ENCODE measurements around the gene APPBP2. TPM values are rescaled to one million over a fixed set of nuclear protein-coding genes. Genes with fewer than 3 reads are reported as not detected.
A peak's percentile ranks its signal among the peaks of the same experiment; 100 is the strongest.

APPBP2 gene, protein sequence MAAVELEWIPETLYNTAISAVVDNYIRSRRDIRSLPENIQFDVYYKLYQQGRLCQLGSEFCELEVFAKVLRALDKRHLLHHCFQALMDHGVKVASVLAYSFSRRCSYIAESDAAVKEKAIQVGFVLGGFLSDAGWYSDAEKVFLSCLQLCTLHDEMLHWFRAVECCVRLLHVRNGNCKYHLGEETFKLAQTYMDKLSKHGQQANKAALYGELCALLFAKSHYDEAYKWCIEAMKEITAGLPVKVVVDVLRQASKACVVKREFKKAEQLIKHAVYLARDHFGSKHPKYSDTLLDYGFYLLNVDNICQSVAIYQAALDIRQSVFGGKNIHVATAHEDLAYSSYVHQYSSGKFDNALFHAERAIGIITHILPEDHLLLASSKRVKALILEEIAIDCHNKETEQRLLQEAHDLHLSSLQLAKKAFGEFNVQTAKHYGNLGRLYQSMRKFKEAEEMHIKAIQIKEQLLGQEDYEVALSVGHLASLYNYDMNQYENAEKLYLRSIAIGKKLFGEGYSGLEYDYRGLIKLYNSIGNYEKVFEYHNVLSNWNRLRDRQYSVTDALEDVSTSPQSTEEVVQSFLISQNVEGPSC
- 46.8 TPM for total RNA-seq (ENCODE audit: unreplicated experiment)
- long read RNA-seq, partial matches to known transcripts, result 2 of 6 reads
- long read RNA-seq, other reads (novel, unspliced or antisense), result 4 of 6 reads

DNA sequence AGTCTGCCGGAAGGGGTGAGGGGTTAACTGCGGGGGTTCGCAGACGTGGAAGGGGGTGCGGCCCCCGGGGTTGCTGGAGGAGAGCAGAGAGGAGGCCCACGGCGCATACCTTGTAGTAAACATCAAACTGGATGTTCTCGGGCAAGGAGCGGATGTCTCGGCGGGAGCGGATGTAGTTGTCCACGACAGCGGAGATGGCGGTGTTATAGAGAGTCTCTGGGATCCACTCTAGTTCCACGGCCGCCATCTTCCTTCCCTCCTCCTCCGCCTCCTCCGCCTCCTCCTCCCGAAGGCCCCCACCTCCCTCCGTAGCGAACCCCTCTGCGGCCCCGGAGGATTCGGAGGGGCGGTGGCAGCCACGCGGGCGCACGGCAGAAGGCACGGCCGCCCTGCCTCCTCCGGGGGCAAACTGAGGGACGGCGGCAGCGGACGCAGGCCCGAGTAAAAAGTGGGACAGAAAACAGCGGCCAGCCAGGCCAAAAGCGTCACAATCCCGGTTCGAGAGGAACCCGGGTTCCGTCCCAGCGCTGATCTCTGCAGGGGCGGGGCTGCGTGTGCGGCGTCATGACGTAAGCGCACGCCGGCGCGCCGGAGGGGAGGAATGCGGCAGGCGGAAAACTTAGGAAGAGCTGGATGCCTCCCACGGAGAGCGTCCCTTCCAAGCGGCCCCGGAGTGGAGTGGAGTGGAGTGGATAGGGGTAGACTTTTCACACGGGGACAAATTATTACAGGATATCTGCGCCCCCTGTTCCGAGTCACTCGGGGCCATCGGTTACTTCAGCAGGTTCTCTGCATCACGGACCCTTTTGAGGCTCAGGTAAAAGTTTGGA lies at the start of gene APPBP2:
Gene APPBP2, minus strand, starts transcription at position 558 of the 830 bp plus-strand sequence. Its CDS starts 311 bp downstream, at position 247.
- peak; percentile 86 for DNase-seq
- H3K9me3 Mint-ChIP-seq (ENCODE audit: unreplicated experiment), result peaks cover 5% of the 10 kb centered on the region
- TF ChIP-seq, protein P1, sequence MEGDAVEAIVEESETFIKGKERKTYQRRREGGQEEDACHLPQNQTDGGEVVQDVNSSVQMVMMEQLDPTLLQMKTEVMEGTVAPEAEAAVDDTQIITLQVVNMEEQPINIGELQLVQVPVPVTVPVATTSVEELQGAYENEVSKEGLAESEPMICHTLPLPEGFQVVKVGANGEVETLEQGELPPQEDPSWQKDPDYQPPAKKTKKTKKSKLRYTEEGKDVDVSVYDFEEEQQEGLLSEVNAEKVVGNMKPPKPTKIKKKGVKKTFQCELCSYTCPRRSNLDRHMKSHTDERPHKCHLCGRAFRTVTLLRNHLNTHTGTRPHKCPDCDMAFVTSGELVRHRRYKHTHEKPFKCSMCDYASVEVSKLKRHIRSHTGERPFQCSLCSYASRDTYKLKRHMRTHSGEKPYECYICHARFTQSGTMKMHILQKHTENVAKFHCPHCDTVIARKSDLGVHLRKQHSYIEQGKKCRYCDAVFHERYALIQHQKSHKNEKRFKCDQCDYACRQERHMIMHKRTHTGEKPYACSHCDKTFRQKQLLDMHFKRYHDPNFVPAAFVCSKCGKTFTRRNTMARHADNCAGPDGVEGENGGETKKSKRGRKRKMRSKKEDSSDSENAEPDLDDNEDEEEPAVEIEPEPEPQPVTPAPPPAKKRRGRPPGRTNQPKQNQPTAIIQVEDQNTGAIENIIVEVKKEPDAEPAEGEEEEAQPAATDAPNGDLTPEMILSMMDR (IDR thresholded peaks at IDR 0.05; ENCODE audit: partially characterized antibody, unreplicated experiment), result no peak
- H3K27ac Mint-ChIP-seq (ENCODE audit: unreplicated experiment), result peak within 1 kb of the TSS; percentile 79
- H3K36me3 Mint-ChIP-seq (ENCODE audit: unreplicated experiment), result no peaks in the 10 kb centered on the region
- H3K4me3 Mint-ChIP-seq (ENCODE audit: unreplicated experiment), result peak within 1 kb of the TSS; percentile 98
- H3K4me1 Mint-ChIP-seq (ENCODE audit: low read depth, unreplicated experiment), result peaks cover 5% of the 10 kb centered on the region
- H3K27me3 Mint-ChIP-seq (ENCODE audit: unreplicated experiment), result peaks cover 7% of the 10 kb centered on the region

GRCh38 chr17:60573236-60574051 lies 47.4 kb upstream of the APPBP2 start:
- H3K36me3 Mint-ChIP-seq (ENCODE audit: unreplicated experiment), result no peaks in the 10 kb centered on the region
- H3K4me1 Mint-ChIP-seq (ENCODE audit: low read depth, unreplicated experiment), result no peaks in the 10 kb centered on the region
- no peaks in the 10 kb centered on the region for H3K9me3 Mint-ChIP-seq (ENCODE audit: unreplicated experiment)
- no peak overlapping the region for H3K27ac Mint-ChIP-seq (ENCODE audit: unreplicated experiment)
- peaks cover 2% of the 10 kb centered on the region for H3K27me3 Mint-ChIP-seq (ENCODE audit: unreplicated experiment)
- no peak overlapping the region for H3K4me3 Mint-ChIP-seq (ENCODE audit: unreplicated experiment)
- TF ChIP-seq, protein P1 (IDR thresholded peaks at IDR 0.05; ENCODE audit: partially characterized antibody, unreplicated experiment), result no peak
- no peak for DNase-seq

DNA sequence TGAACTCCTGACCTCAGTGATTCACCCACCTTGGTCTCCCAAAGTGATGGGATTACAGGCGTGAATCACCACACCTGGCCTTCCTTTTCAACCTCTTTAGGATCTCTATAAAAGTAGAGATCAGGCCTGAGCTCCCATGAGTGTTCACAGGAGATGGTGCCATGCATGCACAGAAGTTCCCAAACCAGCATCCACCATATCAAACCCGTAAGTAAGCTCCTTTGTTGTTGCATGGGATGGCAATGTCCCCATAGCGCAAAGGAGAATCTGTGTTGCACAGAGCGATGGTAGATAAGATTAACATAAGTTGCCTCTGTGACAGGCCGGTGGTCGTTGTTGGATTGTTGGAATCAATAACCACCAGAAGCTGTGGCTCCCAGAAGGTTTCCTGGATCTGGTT lies 39.2 kb upstream of the APPBP2 start:
- H3K9me3 Mint-ChIP-seq (ENCODE audit: unreplicated experiment), result peaks cover 3% of the 10 kb centered on the region
- H3K4me3 Mint-ChIP-seq (ENCODE audit: unreplicated experiment), result no peak overlapping the region
- H3K36me3 Mint-ChIP-seq (ENCODE audit: unreplicated experiment), result no peaks in the 10 kb centered on the region
- TF ChIP-seq, protein P1 (IDR thresholded peaks at IDR 0.05; ENCODE audit: partially characterized antibody, unreplicated experiment), result no peak
- no peaks in the 10 kb centered on the region for H3K4me1 Mint-ChIP-seq (ENCODE audit: low read depth, unreplicated experiment)
- no peak for DNase-seq
- no peak overlapping the region for H3K27ac Mint-ChIP-seq (ENCODE audit: unreplicated experiment)
- peaks cover 2% of the 10 kb centered on the region for H3K27me3 Mint-ChIP-seq (ENCODE audit: unreplicated experiment)

GRCh38 chr17:60563743-60564142 lies 37.7 kb upstream of the APPBP2 start:
- TF ChIP-seq, protein P1 (IDR thresholded peaks at IDR 0.05; ENCODE audit: partially characterized antibody, unreplicated experiment), result no peak
- Mint-ChIP-seq H3K9me3 (ENCODE audit: unreplicated experiment) (peaks cover 4% of the 10 kb centered on the region), H3K4me1 (ENCODE audit: low read depth, unreplicated experiment) (no peaks in the 10 kb centered on the region), H3K27ac (ENCODE audit: unreplicated experiment) (no peak overlapping the region), H3K36me3 (ENCODE audit: unreplicated experiment) (peaks cover under 1% of the 10 kb centered on the region), H3K27me3 (ENCODE audit: unreplicated experiment) (no peaks in the 10 kb centered on the region), H3K4me3 (ENCODE audit: unreplicated experiment) (no peak overlapping the region)
- no peak for DNase-seq

Measured in glutamatergic neuron (in vitro differentiated cells).